CD4-positive, alpha-beta T cell treated with Interleukin-4 for 1 hour (primary cell): ENCODE results near the gene RDH13.
"Not testable (repeated sequence)": the region's sequence is repeated elsewhere in the genome, so short reads cannot be mapped to it uniquely, and the experiment has no call there.

ENCODE experiments used
- DNase-seq, 2 donors: peaks; one replicate each; pipeline ENCODE4 v3.0.0-alpha.2; 2020 to 2022

RDH13 gene, protein sequence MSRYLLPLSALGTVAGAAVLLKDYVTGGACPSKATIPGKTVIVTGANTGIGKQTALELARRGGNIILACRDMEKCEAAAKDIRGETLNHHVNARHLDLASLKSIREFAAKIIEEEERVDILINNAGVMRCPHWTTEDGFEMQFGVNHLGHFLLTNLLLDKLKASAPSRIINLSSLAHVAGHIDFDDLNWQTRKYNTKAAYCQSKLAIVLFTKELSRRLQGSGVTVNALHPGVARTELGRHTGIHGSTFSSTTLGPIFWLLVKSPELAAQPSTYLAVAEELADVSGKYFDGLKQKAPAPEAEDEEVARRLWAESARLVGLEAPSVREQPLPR

DNA sequence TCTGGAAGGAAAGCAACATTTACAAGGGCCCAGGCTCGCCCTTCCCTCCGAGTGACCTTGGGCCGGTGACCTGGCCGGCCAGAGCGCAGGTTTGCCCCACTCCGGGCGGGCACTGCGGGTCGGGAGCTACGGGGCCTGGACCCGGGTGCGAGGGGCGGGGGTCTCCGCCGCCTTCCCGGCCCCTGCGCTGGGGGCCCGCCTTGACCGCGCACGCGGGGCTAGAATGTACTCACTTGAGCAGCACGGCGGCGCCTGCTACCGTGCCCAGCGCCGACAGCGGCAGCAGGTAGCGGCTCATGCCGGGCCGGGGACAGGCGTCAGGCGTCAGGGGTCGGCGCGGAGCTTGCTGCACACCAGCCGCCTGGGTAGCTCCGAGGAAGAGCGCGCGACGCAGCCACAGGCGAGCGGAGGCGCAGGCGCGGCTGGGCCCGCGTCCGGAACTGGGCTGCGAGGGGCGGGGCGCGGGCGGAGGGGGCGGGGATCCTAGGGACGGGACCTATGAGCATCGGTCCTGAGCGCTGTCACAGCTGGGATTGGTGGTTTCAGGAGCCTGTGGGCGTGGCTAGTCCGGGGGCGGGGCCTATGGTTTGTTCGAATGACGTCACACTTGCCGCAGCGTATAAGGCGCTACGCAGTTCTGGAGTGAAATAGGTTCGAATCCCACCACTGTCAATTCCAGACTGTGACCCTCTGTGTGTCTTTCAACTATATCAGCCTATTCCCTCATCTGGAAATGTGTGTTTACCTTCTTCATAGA lies at the start of gene RDH13:
RDH13 (minus strand) TSS at position 414 of the 757 bp plus-strand sequence; CDS start at position 298, 116 bp downstream.
- DNase-seq, result peak; percentile 98

DNA sequence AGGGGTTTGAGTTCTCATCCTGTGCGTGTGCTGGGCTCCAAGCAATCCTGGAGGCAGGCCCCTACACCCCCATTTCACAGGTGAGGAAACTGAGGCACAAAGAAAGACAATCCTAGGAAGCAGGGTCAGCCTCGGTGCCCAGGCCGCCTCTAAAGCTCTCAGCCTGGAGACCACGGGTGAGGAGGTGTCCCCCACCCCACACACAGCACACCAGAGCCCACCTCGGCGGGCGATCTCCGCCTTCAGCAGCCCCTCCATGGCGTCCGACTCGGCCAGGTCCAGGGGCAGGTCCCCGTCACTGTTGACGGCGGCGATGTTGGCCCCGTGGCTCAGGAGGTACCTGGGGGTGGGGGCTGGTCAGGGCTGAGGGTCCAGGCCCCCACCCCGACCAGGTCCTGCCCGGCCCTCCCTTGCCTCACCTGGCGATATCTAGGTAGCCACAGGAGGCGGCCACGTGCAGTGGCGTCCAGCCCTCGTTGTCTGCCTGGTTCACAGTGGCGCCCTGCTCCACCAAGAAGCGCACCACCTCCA lies 49.4 kb upstream of the RDH13 start:
- DNase-seq, result no peak

DNA sequence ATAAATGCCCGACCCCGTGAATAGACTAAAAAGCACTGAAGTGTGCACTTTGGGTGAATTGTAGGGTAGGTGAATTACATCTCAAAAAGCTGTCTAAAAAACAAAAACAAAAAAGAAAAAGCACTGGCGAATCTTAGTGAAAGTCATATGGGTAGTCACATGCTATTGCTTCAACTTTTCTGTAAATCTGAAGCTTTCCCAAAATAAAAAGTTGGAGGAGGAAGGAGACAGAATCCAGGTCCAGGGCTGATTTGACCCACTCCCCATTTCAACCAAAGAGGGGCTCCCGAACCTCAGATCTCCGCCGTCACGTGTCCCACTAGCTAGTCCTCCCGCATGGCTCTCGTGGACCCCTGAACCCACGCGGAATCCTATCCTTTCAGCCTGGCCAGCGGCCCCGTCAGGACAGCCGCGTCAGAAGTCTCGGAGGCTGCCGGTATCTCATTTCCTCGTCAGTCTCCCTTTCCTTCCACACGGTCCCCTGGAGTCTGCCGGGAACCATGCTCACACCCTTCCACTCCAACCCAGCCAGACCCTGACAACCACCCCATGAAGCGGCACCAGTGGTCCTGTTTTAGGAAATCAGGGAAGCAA lies 48.4 kb upstream of the RDH13 start:
- no peak for DNase-seq

DNA sequence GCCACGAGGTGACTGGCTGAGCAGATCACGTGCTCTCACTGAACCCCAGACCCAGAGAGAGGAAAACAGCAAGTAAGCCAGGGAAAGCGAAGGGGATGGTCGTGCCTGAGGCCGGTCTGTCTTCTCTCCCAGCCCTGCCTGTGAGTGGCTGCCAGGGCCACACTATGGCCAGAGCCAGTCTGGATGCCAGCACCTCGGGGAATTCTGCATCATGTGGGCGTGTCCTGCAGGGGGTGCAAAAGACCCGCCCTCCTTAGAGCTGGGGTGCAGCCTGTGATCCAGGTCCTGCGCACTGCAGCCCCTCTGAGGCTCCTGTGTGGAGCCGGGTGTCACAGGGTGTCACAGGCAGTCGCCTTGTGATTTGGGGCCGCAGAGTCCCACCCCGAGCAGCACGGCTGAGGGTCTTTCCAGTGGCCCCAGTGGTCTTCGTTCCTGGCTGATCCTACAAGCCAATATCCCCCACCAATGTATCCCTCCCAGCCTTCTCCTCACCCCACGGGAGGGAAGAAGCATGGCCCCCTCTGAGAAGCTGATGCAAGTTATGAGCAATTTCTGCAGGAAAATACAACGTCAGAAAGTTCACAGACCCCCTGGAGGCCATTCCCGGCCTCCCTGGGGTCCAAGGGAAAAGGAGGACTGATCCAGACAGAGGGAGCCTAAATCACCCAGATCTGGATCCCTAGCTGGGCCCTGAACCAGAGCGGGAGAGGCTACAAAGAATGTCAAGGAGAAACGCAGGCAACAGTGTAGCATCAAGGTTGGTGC lies 46.8 kb upstream of the RDH13 start:
- DNase-seq, result no peak

DNA sequence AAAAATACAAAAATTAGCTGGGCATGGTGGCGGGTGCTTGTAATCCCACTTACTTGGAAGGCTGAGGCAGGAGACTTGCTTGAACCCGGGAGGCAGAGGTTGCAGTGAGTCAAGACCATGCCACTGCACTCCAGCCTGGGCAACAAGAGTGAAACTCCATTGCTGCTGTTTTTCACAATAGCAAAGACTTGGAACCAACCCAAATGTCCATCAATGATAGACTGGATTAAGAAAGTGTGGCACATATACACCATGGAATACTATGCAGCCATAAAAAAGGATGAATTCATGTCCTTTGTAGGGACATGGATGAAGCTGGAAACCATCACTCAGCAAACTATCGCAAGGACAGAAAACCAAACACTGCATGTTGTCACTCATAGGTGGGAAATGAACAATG lies 44.3 kb upstream of the RDH13 start:
- not testable (repeated sequence) for DNase-seq

DNA sequence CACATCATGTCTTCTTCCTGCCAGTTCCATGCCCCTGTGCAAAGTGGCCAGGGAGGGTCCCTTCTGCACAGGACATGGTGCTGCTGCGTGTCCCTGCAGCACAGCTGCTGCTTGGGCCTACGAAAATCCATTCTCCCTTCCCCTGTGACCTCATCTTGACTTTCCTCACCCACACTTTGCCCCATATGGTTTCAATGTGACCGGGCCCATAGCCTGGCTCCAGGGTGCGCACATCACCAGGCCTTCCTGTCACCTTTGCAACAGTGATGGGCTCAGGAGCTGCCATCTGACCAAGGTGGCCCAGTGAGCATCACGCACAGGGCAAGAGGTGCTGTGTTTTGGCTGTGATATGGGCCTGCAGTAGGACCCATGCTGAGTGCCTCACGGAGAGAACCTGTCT lies 43.6 kb upstream of the RDH13 start:
- DNase-seq, result no peak

DNA sequence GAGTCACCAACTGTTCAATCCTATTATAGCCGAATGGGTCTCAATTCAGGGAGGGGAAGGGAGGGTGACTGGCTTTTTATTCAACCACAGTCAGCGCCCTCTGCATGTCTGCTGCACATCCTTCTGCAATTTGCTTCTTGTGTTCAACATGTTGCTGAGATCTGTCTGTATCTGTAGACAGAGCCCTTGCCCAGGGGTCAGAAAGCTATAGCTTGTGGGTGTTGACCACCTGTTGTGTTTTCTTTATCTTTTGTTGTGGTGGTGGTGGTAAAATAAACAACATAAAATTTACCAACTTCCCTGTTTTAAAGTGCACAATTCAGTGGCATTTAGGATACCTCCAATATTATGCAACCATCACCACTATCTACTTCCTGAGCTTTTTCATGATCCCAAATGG lies 42.3 kb upstream of the RDH13 start:
- DNase-seq, result no peak

DNA sequence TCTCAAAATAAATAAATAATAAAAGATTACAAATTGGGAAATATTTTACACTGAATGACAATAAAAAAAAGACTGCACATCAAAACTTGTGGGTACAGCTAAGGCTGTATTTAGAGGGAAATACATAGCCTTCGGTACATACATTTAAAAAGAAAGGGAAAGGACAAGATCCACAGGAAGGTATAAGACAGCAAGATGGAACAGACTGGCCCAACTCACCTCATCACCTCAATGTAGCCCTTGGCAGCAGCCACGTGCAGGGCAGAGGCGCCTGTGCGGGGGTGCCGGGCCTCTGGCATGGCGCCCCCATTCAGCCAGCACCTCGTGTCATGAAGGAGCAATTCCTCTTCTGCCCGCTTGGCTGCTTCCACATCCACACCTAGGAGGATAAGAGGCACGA lies 40.2 kb upstream of the RDH13 start:
- DNase-seq, result no peak

DNA sequence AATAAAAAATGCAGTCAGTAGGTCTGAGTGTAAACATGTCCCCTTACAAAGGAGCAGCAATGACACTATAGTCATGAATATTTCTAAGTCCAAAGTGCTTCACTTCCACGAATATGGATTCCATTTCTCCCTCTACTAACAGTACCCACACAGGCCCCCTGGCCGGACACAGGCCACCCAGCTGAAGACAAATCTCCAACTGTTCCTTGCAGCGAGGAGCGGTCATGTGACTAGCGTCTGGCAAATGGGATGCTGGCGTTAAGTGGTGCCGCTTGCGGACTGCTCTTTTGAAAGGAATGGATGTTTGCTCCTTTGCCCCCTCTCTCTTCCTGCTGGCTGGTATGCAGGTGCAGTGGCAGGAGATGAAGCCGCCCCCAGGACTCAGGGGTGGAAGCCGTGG lies 38.3 kb upstream of the RDH13 start:
- DNase-seq, result no peak

DNA sequence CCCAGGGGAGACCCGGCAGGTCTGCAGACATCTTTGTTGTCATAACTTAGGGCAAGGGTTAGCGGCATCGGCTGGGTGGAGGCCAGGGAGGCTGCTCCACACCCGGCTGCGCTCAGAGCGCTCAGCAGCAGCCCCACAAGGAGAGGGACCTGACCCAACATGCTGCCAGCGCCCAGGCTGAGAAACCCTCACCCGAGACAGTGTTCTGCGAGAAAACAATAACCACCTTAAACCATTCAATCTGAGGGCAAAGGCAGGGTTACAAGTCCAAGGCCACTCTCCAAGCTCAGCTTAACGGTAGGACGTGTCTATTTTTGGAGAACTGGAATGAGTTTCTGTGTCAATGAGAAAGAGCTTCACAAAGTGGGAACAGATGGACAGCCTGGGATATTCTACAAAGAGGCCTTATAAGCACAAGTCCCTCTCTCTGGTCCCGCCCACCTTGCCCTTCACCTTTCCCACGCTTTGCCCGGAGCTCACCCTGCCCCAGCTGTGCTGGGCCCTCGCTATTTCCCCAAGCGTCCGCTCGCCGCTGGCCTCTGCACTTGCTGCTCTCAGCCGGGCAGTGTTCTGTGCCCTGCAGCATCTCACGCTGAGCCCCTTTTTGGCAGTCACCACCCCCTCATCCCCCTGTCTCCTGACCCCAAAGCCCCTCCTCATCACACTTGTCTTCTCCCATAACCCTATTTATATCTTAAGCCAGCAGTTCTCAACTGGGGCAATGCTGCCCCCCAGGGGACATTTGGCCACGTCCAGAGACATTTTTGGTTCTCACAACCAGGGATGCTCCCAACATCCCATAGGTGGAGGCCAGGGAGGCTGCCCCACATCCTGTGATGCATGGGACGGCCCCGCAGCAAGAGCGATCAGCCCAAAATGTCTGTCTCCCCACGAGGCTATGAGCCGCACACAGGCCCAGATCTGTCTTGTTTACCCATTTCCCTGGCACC lies 36.9 kb upstream of the RDH13 start:
- no peak for DNase-seq

DNA sequence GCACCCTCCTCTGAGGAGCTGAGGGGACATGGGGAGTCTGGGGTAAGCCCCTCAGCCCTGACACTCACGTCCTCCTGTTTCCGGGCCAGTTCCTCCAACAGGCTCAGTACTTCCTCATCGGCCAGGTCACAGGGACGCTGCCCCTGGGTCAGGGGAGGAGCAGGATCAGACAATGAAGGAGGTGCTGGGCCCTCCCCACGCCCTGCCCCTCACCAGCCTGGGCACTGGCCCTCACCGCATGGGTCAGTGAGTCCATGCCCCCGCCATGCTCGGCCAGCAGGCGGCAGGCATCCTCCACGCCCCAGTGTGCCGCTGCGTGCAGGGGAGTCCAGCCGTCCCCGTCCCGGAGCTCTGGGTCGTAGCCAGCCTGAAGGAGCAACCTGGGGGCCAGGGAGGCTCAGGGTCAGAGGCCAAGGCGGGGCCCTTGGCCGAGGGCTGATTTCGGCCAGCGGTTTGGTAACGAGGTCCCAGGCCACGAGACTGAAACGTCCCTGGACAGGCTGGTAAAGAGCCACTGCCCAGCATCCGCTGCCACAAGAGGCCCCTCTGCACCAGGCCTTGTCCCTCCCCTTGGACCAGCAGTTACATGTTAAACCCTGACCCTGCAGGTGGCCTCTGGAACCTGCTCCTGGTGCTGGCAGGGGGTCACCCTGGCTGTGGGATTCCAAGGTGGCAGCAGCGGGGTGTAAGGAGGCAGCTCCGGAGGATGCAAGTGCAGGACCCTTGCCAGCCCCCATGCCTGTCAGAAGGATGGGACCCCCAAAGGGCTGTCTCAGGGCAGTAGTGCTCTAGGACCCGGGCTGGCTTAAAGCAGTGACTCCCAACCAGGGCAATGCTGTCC lies 36.0 kb upstream of the RDH13 start:
- no peak for DNase-seq

DNA sequence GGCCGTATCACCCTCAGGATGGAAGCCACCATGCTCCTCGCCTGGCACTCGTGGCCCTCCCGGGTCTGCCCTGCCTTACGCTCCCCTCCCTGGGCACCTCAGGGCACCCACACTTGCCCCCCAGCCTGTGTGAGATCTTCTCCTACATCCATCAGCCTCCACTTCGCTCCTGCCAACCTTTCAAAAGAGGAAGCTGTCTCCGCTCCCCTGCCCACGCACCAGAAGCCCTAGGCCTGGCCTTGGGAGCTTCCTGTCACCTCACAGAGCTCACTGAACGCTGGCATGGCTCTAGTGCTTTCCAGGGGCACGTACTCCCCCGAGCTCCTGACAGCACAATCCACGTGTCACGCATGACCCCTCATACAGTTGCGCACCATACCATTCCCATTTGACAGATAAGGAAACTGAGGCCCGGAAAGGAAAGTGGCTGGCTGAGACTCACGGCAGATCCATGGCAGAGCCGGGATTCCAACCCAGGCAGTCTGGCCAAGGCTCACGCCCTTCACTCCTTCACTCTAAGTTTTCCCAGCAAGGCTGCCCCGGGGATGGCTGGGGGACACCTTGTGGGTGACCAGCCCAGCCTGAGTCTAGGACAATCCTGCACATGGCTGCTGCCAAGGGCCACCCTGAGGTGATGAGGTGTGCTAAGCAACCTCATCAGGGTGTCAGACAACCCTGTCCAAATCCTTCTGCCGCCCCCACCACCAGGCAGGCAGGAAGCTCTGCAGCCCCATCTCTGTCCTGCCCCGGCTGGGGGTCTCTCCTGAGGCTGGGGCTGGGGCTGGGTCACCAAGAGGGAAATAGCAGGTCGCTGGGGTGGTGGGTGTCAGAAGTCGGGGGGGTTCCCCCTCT lies 35.1 kb upstream of the RDH13 start:
- no peak for DNase-seq

DNA sequence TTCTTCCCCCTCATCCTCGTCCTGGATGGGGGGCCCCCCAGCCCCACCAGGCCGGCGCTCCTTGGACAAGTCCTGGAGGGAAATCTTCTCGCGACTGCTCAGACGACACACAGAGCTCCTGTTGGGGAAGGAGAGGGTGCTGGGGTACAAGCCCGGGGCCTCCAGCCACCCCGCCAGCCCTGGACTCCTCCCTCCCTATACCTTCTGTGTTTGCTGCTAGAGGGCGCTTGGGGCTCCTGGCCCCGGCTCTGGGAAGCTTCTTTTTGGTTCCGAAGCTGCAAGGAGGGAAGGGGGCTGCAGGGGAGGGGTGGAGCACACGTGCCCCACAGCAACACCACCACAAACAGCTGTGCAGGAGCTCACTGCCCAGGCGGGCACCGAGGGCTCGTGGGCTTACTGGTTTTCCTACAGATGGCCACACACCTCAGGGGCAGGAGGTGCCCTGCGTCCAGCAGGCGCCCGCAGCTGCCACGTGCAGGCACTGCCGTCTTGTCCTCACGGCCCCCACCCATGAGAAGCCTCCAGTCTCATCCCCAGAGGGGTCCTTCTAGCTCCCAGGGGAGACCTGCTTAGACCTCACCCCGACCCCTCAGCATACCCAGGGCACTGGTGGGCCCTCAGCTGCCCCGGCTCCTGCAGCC lies 33.2 kb upstream of the RDH13 start:
- DNase-seq, result no peak

DNA sequence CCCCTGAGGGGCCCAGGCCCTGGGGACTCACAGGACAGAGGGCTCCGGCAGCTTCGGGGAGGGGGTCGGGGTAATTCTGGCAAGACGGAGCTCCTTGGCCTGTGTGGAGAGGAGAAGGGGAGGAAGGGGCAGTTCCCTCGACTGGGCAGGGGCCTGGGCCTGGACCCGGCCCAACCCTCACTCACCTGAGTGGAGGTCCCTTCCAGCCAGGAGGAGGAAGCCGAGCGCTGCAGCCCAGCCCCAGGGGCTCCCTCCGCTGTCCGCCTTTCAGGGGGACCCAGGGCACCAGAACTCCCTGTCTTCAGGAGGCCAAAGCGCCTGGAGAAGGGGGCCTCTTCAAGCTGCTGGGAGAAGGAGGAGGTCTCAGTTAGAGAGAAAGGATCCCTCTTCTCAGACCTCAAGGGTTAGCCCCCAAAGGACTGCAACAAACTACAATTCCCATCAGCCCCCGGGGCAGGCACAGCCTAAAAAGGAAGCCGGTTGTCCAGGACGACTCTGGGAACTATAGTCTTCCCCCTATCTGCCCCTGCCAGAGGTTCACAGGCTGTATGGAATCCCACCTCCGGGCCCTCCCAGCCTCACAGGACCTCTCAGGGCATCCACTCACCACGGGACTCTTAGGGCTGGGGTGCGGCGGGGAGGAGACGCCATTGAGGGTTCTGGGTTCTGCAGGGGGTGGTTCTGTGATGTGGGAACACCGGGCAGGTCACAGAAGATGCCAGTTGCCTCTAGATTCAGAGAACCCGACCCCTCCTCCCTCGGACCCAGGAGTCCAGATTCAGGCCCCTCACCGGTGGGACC lies 32.5 kb upstream of the RDH13 start:
- DNase-seq, result no peak

DNA sequence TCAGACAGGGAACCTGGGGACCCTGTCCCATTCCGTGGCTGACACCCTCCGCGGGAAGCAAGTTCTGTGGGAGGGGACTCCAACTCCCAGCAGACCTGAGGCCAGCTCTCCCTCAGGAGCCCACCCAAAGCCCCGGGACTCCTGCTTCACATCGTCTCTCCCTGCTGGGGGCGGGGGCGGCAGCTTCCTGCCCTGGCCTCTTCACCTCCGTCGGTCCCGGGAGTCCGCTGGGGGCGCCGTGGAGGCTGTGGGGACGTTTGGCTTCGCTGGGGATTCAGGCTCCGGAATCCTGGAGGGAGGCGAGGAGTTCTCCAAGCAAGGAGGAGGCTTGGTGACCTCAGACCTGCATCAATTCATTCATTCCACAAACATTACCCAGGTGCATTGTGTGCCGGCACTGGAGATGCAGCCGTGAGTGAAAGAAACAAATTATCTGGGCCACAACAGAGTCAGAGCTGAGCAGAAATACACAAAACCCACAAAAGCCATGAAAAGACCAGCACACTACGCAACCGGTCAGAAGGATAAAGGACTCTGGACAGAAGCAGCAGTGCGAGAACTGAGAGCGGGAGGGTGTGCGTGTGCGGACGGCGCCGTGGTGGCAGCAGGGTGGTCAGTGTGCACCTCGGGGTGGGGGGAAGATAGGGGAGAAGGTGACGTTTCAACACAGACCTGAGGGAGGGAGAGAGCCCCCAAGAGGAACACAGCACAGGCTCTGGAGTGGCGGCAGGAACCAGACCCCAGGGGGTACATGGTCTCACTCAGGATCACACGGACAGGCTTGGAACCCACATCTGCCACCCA lies 31.7 kb upstream of the RDH13 start:
- DNase-seq, result no peak

DNA sequence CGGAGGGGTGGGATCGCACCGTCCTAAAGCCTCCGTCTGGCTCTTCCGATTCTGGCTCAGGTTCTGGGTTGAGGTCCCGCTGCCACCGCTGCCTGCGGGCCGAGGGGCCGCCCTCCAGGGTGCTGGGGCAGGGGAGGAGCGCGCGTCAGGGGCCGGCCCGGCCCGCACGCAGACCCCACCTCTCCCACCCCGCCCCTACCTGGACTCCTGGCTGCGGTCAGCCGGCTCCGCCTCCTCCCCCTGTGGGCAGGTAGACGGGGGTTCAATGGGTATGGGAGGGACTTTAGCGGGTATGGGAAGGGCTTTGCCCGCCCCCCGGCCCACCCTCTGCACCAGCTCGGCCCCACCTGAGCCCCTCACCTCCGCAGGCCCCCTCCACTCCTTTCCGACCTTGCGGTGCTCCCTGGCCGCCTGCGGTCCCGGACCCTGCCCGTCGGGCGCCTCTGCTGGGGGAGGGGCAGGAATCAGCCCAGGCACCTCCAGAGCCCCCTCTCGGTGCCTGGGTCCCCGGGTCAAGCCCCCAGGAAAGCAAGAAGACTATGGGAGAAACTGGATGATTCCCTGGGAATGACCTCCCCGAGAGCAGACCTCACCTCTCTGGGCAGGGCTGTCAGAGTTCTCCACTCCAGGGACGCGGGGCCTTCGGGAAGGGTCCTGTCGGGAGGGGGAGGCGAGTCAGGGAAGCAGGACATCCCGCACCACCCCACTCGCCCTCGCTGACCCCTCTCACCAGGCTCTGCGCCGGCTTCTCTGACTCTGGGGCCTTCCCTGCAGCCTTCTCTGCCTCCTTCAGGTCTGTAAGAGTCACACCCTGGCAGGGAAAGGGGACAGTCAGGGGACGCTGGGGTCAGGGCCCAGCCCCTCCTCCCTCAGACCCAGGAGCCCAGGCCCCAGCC lies 29.7 kb upstream of the RDH13 start:
- no peak for DNase-seq

DNA sequence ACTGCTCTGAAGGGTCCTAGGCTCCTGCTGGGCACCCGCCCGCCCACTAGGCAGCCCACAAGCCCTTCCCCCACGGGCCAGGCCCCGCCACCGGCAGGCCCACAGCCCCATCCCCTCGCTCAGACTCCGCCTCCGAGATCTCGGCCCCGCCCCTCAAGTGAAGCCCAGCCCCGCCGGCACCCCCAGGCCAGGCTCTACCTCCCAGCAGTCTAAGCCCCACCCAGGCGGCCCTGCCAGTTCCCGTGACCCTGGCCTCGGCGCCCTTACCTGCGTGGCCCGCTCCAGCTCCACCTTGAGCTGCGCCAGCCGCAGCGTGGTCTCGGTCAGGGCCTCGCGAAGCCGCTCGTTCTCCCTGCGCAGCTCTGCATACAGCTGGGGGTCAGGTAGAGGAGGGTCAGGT lies 29.0 kb upstream of the RDH13 start:
- DNase-seq, result no peak
